SK-N-SH (cell line): ENCODE data around the gene GPR15LG.

Source experiments
- EZH2phosphoT487 ChIP-seq: fragments of 200-600 bp; sonication (generic); IDR thresholded peaks from 2 replicates; pipeline ENCODE4 v1.6.1; 2017; ENCODE audit warnings: low read depth, mixed run types, mild to moderate bottlenecking, antibody characterized with exemption, moderate library complexity, borderline replicate concordance
- GABPA ChIP-seq: IDR thresholded peaks from 2 replicates; pipeline ENCODE4 v1.4.0; 2012; ENCODE audit warnings: low read depth, mild to moderate bottlenecking
- JUND ChIP-seq: IDR thresholded peaks from 2 replicates; pipeline ENCODE4 v1.4.0; 2012
- RAD21 ChIP-seq: IDR thresholded peaks from 2 replicates; pipeline ENCODE4 v1.6.1; 2012; ENCODE audit warnings: mild to moderate bottlenecking, low read length
- TF ChIP-seq, protein P1 (sequence below): fragments of 200-600 bp; sonication (generic); IDR thresholded peaks from 2 replicates; pipeline ENCODE4 v1.6.1; 2017; ENCODE audit warnings: antibody characterized with exemption, mild to moderate bottlenecking, moderate library complexity

DNA sequence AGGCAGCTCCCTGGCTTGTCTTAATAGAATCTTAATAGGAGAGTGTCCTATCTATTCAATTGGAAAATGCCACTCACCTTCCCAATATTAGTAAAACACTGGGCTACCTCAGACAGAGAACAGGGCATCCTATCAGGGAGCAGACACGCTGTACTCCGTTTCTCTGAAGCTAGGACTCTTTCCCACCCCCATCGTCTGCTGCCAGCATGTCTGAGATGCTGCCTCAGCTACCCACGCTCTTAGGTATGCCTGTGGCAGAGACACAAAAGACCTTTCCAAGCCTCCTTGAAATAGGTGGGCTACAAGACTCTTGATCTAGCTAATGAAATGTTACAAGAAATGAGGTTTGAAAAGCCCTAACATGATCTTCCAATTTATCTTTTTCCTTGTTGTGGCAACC lies 54.2 kb downstream of the GPR15LG start:
- no peak for TF ChIP-seq GABPA
- TF ChIP-seq, protein P1, sequence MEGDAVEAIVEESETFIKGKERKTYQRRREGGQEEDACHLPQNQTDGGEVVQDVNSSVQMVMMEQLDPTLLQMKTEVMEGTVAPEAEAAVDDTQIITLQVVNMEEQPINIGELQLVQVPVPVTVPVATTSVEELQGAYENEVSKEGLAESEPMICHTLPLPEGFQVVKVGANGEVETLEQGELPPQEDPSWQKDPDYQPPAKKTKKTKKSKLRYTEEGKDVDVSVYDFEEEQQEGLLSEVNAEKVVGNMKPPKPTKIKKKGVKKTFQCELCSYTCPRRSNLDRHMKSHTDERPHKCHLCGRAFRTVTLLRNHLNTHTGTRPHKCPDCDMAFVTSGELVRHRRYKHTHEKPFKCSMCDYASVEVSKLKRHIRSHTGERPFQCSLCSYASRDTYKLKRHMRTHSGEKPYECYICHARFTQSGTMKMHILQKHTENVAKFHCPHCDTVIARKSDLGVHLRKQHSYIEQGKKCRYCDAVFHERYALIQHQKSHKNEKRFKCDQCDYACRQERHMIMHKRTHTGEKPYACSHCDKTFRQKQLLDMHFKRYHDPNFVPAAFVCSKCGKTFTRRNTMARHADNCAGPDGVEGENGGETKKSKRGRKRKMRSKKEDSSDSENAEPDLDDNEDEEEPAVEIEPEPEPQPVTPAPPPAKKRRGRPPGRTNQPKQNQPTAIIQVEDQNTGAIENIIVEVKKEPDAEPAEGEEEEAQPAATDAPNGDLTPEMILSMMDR = no peak
- TF ChIP-seq JUND = no peak
- no peak for TF ChIP-seq RAD21
- no peak for TF ChIP-seq EZH2phosphoT487
